GM12873 (cell line): ENCODE measurements around the gene STIM1.

Source experiments
- TF ChIP-seq, protein P1 (sequence below): IDR thresholded peaks from 2 replicates; pipeline ENCODE4 v1.5.1; 2012; ENCODE audit warnings: low read depth, mild to moderate bottlenecking, moderate library complexity, low read length, control low read depth; ENCODE audit not compliant: insufficient read depth; ENCODE audit errors: missing control alignments

The STIM1 gene

DNA sequence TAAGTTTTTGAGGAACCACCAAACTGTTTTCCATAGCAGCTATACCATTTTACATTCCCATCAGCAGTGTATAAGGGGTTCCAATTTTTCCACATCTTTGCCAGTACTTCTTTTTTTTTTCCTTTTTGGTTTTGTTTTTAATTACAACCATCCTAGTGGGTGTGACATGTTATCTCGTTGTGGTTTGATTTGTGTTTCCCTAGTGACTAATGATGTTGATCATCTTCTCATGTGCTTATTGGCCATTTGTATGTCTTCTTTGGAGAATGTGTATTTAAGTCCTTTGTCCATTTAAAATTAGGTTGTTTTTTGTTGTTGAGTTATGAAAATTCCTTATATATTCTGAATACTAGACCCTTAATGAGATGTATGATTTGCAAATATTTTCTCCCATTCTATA, 59.3 kb downstream of the STIM1 start:
- TF ChIP-seq, protein P1, sequence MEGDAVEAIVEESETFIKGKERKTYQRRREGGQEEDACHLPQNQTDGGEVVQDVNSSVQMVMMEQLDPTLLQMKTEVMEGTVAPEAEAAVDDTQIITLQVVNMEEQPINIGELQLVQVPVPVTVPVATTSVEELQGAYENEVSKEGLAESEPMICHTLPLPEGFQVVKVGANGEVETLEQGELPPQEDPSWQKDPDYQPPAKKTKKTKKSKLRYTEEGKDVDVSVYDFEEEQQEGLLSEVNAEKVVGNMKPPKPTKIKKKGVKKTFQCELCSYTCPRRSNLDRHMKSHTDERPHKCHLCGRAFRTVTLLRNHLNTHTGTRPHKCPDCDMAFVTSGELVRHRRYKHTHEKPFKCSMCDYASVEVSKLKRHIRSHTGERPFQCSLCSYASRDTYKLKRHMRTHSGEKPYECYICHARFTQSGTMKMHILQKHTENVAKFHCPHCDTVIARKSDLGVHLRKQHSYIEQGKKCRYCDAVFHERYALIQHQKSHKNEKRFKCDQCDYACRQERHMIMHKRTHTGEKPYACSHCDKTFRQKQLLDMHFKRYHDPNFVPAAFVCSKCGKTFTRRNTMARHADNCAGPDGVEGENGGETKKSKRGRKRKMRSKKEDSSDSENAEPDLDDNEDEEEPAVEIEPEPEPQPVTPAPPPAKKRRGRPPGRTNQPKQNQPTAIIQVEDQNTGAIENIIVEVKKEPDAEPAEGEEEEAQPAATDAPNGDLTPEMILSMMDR: no peak

DNA sequence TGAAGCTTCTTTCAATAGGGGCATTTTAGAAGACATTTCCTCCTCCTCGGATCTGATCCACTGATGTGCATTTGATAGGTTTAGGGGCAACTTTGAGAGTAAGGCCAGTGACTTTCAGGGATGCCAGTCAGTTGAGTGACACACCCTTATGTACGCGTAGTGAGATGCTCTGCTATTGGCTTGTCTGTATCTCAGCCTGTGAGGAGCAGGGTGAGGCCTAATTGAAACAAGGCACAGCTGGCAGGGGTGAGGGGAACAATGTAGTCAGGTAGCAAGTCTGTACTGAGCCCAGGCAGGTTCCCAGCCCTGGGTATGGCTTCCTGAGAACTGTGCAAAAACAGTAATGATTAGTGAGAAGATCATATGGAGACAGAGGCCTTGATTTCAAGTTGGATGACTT, 61.5 kb downstream of the STIM1 start:
- TF ChIP-seq, protein P1: no peak

DNA sequence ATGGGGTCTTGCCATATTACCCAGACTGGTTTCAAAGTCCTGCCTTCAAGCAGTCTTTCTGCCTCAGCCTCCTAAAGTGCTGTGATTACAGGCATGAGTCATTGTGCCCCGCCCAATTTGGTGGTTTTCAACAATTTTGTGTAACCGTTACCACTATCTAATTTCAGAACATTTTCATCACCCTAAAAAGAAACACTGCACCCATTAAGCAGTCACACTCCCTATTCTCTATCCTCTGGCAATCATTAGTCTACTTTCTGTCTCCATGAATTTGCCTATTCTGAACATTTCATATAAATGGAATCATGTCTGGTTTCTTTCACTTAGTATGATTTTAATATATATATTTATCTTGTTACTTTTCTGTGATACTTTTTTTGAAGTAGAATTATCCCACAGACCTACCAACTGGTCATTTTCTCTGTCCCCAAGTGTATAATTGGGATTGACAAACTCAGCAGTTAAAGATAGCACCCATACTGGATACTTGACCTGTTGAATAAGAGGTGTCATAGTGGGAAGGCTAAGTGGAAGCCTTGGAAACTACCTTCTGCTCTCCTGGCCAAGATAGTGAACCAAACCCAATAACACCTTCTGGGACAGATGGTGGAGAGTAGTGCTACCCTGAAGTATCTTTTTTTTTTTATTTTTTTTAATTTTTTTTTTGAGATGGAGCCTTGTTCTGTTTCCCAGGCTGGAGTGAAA, 64.8 kb downstream of the STIM1 start:
- TF ChIP-seq, protein P1: no peak

DNA sequence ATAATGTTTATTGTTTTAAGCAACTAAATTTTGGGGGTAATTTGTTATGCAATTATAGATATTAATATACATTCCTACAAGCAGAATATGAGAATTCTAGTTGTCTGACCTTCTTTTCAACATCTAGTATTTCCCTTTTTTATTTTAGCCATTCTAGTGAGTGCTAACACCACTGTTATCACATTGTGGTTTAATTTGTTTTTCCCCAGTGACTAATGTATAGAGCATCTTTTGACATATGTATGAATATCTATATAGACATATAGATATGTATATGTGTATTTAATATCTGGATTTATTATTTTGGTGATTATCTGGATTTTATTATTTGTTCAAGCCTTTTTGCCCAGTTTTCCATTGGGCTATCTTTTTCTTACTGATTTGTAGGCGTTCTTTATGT, 66.6 kb downstream of the STIM1 start:
- TF ChIP-seq, protein P1: no peak

DNA sequence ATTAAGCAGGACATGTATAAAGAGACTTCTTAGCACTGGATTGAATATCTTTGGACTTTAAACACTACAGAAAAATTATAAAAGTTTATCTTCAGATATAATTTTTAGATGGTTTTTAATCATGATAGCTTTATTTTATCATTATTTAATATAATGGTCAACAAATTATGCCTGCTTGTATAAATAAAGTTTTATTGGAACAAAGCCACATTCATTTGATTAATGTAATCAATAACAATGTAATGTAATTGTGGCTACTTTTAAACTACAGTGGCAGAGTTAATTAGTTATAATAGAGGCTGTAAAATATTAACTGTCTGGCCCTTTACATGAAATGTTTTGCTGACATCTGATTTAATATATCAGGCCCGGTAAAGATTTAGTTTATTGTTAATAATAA, 70.0 kb downstream of the STIM1 start:
- TF ChIP-seq, protein P1: no peak

DNA sequence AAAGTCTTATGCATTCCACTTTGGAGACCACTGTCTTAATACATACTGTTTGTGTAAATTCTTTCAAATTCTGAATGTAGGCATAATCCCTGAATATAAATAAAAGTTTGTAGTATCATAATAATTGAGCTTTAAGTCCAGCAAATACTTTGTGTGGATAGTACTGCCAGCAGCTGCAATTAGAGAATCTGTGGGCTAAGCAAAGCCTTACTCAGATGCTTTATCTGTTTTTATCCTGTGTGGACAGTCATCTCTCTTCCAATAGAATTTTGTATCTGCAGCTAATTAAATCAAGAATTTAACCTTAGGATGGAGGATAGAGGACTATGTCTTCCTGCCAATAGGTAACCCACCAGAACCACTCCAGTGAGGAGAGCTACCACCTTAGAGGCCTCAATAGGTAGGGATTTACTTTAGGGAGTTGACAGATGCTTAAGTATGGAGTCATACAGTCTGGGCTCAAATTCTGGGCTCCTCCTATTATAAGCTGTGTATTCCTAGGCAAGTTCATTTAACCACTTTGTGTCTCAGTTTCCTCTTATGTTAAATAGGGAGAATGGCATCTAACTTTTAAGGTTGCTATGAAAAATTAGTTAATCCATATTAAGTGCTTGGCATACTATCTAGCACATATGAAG, 71.1 kb downstream of the STIM1 start:
- TF ChIP-seq, protein P1: no peak

DNA sequence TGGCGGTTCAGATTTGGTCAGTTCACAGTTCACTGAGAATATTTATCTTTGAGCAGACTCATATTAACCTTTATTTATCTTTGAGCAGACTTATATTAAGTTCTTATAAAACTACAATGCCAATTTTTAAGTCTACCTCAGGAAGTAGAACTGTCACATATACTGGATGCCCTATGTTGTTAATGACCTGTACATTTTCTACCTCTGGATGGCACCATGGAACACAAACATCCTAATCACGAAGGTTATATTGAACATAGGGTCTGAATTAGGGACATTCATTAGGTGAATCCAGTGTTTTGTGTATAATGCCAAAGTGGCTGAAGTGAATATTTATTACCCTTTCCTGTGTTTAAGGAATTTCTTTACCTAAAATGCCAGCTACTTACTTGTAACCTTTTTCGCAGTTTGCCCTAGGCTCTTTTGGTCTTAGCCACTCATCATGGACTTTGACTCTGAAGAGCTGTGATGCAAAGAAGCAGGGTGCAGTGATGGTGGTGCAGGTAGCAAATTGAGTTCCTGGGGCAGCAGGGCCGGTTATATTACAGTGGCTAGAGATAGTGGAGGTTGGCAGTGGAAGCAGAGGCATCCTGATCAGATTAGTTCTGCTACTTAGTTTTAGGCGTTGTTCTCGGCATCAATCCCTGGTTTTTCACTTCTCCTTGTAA, 71.8 kb downstream of the STIM1 start:
- TF ChIP-seq, protein P1: no peak
